Fibroblast of skin of left biceps (primary cell): Measurements from ENCODE around the gene ERCC6L.
"Not testable (repeated sequence)": the region's sequence is repeated elsewhere in the genome, so short reads cannot be mapped to it uniquely, and the experiment has no call there.

ENCODE experiments used
- DNase-seq, 2 experiments: peaks; one replicate each; pipeline ENCODE4 v3.0.0-alpha.2; 2013; ENCODE audit warnings: low read depth in 2 of 2

Gene ERCC6L

GRCh38 chrX:72253686-72254085 is 14.9 kb upstream of the ERCC6L start:
- no peak for DNase-seq

DNA sequence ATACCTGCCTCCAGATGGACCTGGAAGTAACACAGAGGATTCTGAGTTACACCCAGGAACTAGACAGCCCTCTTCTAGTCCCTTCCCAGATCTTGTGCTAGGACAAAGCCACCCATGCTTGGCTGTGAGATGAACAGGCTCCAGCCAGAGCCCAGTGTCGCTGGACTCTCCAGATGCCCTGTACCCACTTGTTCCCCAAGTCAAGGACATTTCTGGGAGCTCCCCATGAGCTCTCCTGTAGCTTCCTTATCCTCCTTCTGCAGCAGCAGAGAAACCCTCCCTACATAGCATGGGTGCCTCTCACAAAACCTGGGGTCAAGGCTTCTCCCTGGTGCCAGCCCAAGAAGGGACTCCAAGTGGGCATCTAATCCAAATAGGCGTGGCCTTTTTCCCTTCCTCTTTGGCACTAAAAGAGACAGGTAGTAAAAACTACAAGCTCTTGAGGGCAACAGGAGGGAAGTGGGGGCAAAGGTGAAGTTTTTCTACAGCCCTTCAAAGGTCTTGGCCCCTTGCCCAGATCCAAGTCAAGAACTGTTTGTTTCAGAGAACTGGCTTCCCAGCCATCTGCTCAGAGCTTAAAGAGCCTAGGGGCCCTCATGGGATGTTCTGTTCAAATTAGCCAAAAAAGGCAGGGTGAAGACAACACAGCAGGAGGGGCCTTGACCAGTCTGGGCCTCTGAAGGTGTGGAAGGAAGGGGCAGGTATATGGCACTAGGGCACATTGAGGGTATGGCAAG is 8.5 kb upstream of the ERCC6L start:
- DNase-seq: no peak

- DNase-seq: no peak
These were observed 6.7 kb upstream of the ERCC6L start for GRCh38 chrX:72245461-72246089.

DNA sequence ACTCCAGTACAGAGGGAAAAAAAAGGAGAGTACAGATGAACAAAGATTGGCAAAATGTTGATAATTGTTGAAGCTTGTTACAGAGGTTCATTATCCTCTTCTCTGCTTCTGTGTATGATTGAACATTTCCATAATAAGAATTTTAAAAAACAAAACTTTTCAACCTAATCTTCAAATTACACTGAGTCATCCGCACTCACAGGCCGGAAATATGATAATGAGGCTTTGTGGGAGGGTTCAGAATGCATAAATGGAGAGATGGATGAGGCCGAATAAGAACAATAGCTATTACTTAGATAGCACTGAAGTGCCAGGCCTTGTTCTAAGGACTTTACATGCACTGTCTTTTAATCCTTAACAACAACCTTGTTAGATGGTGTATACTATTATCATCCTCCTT is 4.6 kb upstream of the ERCC6L start:
- DNase-seq: no peak

DNA sequence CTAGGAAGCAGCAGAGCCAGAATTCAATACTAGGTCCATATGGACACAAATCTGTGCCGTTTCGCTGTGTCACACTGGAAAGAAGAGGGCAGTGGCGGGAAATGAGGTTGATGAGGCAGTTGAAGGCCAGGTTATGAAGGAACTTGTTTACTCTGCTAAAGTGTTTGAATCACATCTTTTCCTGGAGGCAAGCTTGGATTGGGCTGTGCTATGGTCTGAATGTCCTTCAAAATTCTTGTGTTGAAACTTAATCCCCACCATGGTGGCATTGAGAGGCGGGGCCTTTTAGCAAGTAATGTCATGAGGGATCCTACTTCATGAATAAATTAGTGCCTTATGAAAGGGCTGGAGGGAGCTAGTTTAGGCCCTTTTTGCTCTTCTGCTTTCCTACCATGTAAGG is 2.1 kb upstream of the ERCC6L start:
- DNase-seq: no peak

DNA sequence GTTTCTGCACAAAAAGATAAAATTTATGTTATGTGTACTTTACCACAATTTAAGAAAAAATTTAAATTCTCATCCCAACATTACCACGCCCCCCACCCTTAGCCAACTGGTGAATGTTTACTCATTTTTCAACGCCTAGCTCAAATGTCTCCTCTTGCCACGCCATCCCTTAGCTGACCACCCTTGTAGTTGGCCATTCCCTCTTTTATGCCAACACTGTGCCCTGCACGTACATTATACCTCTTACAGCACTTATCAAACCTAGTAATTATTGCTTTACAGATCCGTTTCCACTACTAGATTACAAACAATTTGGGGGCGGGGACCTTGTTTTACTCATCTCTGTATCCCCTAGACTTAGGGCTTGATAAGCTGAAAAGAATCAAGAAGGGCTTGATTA is 644 bp downstream of the ERCC6L start:
- no peak for DNase-seq

GRCh38 chrX:72236841-72237240 is 2.0 kb downstream of the ERCC6L start:
- no peak for DNase-seq

- DNase-seq: no peak
These were observed 8.5 kb downstream of the ERCC6L start for GRCh38 chrX:72230290-72230689.

- DNase-seq: not testable (repeated sequence)
These were observed 18.5 kb downstream of the ERCC6L start for GRCh38 chrX:72220375-72220774.

DNA sequence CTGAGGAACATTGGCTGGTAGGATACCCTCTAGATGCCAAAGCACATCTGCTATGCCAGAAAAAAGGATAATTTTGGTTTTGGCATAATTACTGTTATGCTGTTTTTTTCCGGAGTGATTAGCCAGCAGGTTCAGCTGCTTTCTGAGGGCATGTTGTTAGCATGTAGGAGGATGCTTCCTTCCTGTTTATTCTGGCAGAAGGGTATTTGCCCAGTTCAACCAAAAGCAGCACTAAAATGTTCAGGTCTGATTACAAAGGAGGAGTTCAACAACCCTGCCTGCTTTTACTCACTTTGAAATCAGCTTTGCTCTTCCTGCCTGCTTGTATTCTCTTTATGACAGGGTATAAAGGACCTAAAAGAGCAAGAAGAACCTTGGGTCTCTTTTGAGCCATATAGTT is 21.9 kb downstream of the ERCC6L start:
- DNase-seq: no peak

DNA sequence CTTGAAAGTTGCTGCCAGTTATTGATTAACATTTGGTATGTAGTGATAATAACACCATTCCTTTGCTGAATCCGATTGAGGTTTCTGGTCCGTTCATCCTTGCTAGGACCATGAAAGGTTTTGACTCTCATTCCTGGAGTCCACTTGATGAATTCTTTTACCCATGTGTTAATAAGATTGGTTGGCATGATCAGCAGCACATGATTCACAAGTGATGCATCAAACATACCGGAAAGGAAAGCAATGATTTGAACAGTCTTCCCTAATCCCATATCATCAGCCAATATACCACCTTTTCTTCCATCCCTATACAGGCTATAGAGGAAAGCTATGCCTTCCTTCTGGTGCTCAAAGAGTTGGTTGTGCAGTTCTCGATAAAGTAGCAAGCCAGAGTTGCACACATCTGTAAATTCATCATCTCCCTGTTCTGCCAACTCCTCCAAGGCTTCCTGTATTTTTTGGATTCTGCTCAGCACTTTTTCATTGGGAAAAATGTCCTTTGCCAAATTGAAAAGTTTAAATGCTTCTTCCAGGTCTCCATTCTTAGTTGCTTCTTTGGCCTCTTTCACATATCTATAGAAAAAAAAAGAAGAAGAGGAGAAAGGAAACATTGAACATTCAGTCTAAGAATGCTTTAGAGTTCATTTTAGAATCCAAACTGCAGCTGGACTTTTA is 30.6 kb downstream of the ERCC6L start:
- no peak for DNase-seq

DNA sequence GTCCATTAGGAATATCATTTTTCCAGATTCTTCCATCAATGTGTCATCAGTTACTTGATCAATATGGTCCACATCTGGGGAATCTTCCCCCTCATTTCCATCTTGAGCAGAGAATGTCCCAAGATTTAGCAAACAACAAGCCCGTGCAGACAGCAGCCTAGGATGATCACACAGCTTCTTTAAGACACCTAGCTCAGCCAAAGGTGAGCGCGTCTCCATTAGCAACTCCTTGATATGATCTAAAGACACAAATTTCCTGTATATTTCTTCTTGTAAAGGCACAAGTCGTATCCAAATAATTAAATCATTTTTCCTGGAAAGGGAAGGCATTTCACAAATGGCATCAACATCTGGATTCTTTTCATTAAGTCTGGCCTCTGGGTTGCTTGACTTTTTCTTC is 31.5 kb downstream of the ERCC6L start:
- no peak for DNase-seq

DNA sequence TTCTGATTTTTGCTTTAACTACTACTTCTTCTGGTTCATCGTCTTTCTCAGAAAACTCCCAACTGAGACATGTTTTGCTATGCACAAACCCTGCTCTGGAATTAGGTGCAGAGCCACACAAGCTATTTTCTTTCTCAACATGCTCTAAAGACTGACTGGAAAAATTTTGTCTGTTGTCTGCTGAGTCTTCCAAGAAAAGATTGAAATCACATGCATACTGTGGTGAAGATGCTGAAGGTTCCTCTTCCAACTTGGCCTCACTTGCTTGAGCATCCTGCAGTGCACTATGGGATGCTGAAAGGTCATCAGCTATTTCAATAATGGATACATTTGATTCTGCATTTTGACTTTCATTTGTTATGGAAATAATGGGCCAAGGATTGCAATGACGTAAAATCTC is 33.1 kb downstream of the ERCC6L start:
- DNase-seq: no peak

GRCh38 chrX:72203421-72203820 is 35.4 kb downstream of the ERCC6L start:
- no peak for DNase-seq

- DNase-seq: no peak
These were observed 35.9 kb downstream of the ERCC6L start for GRCh38 chrX:72202792-72203401.

- DNase-seq: peak; percentile 36 to 38
These were observed 36.8 kb downstream of the ERCC6L start for GRCh38 chrX:72201836-72202536.

GRCh38 chrX:72182924-72183323 is 55.9 kb downstream of the ERCC6L start:
- DNase-seq: no peak

- peak; percentile 94 for DNase-seq
These were observed 57.4 kb downstream of the ERCC6L start, which contains the start of gene PIN4 for GRCh38 chrX:72181178-72182125. PIN4 (plus strand) TSS chrX:72181757; CDS start chrX:72181786, 29 bp downstream.

DNA sequence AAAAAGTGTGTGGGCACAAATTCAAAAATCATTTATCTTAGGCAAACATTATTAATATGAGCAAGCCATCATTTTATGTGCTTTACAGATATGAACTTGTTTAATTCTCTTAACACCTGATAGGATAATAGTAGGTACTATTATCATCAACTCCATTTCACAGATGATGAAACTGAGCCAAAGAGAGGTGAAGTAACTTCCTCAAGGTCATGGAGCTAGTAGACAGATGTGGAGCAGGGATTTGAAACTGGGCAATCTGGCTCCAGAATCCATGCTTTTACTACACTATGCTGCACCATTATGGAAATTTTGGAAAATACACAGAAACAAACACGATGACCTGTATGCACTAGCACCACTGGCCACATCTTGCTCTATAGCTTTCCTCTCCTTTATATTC is 58.3 kb downstream of the ERCC6L start:
- no peak for DNase-seq

GRCh38 chrX:72176981-72177380 is 61.8 kb downstream of the ERCC6L start:
- DNase-seq: no peak

GRCh38 chrX:72176289-72176688 is 62.5 kb downstream of the ERCC6L start:
- DNase-seq: not testable (repeated sequence)
